Nucleus accumbens (tissue), 56 donors: Measurements from ENCODE around the gene FMN2.

Source experiments
- DNase-seq, 56 donors: peaks; one replicate each; lab custom pipeline; 2025; lab: John Stamatoyannopoulos, UW

The FMN2 gene

DNA sequence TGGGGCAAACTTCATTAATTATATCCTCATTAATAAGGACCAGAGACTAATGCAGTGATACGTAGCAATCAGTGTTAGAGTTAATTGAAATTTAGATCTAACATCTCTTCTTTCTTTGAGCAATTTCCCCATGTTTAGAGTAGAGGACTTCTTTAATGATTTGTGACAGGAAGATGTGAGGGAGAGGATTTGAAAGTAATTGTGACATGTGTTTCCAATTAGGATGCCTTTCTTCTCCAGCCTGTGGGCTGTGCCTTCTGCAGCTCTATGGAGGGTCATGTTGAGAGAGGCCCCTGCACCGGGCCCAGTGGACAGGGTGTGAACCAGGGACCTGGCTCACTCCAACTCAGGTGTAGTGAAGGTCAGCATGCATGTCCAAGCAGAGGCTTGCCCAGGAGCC lies 417.3 kb downstream of the FMN2 start:
- no peak for DNase-seq

DNA sequence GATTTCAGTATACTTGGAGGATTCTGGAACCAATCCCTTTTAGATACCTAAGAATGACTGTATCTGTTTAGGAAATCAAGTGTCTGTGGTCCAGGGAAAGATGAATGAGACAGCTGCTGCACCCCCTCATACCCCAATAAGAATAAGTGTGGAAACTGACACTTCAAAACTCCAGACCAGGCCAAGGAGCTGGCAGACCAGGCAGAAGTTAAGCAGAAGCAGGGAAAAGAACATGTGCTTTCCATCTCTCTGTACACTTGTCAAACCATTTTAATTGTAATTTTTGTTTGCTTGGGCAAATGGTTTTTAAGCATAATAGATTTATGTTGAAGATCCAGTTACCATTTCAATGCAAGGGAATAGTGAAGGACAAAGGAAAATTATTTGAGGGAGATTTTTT lies 420.1 kb downstream of the FMN2 start:
- no peak for DNase-seq

DNA sequence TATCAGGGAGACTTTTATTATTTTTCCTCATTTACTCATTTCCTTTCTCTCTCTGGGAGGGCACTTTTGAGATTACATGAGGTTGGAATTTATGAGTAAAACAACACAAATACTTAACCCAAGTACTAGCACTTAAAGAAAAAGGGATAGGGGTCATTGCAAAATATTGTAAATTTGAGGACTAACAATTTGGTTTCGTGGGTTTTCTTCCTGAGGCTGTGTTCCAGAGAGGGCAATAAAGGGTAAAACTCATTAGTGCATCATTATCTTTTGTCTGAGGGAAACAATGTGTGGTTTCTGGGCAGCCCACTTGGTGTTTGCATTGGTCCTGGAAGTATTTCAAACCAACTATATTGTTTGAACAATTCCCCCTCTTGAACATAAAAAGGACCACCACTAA lies 423.8 kb downstream of the FMN2 start:
- no peak for DNase-seq

- no peak for DNase-seq
Observed at GRCh38 chr1:240516069-240516468, 424.4 kb downstream of the FMN2 start.

GRCh38 chr1:240517891-240518290 lies 426.2 kb downstream of the FMN2 start:
- DNase-seq = no peak

DNA sequence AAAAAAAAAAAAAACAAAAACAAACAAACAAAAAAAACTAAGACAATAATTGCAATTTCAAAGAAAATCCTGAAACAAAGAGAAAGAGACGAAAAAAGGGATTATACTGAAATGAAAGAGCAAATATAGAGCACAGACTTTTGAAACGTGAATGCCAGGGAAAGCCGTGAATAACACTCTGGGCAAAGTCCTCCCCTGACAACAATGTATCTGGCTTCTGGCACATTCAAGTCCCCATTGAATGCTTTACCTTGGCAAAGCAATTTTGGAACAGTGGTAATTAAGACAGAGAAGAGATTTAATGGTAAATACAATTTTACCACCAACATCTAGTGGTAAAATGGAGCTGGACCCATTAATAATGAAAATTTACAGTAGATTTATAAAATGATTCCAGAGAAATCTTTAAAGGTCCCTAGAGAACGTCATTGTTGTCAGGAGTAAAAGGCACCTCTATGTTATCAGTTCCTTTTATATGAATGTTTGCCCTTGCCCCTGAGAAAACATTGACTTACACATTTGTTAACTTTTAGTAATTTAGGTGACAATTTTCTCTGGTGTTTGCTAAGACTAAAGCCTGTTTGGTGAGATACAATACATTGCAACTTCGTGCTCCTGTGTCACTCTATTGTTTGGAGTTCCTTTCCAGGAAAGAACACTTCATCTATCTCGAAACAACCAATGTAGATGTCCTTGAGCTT lies 430.6 kb downstream of the FMN2 start:
- DNase-seq = no peak

DNA sequence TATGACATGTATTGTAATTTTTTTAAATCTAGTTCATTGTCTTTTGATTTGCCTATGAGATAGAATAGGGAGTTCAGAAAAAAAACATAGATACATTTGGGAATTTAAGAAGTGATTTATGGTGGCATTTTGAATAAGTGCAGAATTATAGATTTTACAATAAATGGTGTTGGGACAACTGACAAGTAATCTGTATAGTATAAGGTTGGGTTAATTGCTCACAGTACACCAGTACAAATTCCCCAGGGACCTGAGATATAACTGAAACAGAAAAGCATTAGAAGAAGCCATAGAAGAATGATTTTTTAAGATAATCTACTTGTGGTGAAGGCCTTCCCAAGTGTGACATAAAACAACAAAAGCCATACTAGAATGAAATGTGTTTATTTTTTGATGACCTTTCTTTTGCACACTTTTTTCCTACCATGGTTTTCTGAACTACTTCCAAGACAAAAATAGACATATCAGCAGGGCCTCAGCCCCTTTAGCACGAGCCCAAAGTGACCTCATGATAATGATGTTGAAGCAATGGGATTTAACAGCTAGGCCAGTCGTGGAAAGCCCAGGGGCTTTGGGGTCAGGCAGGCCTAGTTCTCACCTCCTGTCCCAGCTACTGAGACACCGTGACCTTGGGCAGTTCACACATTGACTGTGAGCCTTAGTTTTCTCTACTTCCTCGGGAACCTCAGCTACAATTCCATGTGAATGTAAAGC lies 432.8 kb downstream of the FMN2 start:
- DNase-seq = no peak
